Measurements from ENCODE around the gene SNX30. TPM values are rescaled to one million over a fixed set of nuclear protein-coding genes. Genes with fewer than 3 reads are reported as not detected.

The SNX30 gene
- total RNA-seq, 2 experiments from 2014 or later, result 3.4 to 3.7 TPM

GRCh38 chr9:112774006-112774996, 23.7 kb downstream of the SNX30 start:
- ChIA-PET CTCF (interaction anchor here (1.8 kb wide), 1 partner anchor 57 kb away, joined by 6 read pairs; the partner anchor contains the start of gene INIP), POLR2A (no interaction called here)

- ChIA-PET POLR2A (no interaction called here), CTCF (no interaction called here)
These were observed 27.4 kb downstream of the SNX30 start for GRCh38 chr9:112777914-112778313.

DNA sequence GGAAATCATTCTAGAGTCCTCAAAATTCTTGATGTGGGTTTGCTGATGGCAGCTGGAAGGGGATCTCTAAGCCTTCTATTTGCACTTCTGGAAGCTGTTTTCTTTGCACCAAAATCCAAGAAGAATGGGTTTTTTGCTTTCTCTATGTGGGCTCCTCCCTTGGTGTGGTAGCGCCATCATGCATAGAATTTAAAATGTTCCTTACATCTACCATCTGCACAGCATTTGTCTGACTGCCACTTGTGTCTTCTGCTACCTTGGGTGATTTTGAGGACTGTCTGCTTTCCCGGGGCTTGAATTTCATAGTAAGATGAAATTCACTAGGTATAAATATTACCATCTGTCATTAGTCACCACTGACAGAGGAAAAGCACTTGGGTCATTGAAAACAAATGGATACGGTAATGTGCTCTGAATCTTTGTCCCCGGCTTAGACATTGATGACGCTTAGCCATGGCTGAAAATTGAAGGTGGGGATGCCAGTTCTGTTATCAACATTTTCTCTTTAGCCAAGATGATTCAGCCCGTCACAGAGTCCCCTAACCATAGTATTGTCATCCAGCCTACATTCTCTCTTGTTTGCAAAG, 30.0 kb downstream of the SNX30 start:
- ChIA-PET POLR2A (no interaction called here), CTCF (no interaction called here)

- ChIA-PET POLR2A (no interaction called here), CTCF (no interaction called here)
These were observed 31.7 kb downstream of the SNX30 start for GRCh38 chr9:112782218-112782617.

DNA sequence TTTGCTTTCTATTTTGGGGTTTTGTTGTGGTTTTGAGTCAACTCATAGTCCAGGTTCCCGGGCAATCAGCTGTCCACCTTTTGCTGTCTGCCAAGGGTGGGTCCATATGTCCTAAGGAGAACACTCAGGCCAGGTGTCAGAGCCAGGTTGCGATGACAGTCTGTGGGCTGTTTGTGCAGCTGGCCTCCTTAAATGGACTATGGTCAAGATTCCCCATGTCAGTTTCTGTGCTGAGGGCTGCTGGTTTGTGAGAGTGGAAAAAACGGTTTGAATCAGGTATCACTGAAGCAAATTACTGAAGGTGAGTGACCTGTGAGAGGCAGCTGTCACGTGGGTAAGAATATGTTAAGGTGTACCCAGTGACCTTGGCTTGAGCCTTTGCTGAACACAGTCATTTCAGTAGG, 33.0 kb downstream of the SNX30 start:
- ChIA-PET POLR2A (no interaction called here), CTCF (no interaction called here)

GRCh38 chr9:112784020-112784785, 33.6 kb downstream of the SNX30 start:
- CTCF ChIA-PET, result no interaction called here
- POLR2A ChIA-PET, result no interaction called here

DNA sequence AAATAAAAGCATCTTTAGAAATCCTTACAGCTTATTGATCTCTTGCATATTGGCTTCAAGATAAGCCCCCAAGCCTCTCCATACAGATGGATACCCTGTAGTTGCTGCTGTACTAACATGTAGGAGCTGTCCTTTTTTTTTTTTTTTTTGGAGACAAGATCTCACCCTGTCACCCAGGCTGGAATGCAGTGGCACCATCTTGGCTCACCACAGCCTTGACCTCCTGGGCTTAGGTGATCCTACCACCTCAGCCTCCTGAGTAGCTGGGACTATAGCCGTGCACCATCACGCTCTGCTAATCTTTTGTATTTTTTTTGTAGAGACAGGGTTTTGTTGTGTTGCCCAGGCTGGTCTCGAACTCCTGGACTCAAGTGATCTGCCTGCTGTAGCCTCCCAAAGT, 35.4 kb downstream of the SNX30 start:
- ChIA-PET POLR2A (no interaction called here), CTCF (no interaction called here)

GRCh38 chr9:112786829-112787520, 36.4 kb downstream of the SNX30 start:
- CTCF ChIA-PET, result no interaction called here
- POLR2A ChIA-PET, result no interaction called here

- CTCF ChIA-PET, result no interaction called here
- POLR2A ChIA-PET, result no interaction called here
These were observed 37.4 kb downstream of the SNX30 start for GRCh38 chr9:112787978-112788377.

DNA sequence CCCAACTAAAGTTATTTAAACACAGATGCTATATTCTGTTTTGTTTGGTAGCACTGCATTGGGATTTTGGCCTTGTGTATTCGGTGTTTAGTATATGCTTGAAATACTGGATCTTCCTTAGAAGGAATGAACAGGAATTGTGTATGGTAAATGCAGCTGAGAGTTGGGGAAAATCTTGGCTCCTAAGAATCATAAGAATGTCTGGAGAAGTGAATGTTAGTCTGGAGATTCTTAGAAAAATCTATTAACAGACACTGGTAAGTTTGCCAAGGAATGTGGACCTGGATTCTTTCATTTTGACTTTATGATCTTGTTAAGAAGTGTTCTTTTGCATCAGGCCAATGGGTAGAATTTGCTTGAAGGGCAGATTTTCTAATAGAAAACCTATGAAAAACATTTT, 38.9 kb downstream of the SNX30 start:
- ChIA-PET POLR2A (no interaction called here), CTCF (interaction anchor here (1.1 kb wide), 1 partner anchor 71 kb away, joined by 3 read pairs; no protein-coding TSS in a partner anchor)

DNA sequence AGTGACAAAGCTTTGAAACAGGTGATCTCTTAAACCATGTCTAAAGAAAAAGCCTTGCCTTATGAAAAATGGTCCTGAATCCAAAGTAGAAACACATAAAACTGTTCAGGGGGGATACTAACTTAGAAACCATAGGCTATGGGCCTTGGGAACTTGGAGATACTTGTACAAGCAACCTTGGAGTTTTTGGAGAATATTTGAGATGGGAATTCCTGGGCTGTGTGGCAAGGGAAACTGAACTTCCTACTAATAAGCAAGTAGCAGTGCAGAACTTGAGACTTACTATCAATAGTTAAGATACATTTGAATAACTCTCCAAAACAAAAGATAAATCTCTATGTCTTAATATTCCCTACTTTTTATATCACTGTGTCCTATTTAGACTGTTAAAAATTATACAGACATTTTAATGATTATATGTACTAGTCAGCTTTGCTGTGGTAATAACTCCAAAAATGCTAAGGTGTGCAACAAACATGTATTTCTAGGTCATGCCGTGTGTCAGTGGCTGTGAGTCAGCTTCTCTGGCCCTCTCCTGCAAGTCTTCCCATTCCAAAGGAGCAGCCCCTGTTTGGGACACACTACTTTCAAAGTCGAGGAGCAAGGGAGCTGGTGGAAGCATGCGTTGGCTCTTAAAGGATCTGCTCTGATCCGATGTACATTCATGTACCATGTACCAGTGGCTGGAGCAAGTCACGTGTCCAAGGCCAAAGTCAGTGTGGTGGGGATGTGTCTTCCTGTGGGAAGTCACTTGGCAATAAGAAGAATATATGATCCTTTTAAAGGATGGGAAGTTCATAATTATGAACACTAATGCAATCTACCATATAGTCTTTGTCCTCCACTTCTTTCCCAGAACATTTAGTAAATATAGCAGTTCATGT, 39.6 kb downstream of the SNX30 start:
- ChIA-PET CTCF (interaction anchor here (1.1 kb wide), 1 partner anchor 71 kb away, joined by 3 read pairs; no protein-coding TSS in a partner anchor), POLR2A (no interaction called here)

DNA sequence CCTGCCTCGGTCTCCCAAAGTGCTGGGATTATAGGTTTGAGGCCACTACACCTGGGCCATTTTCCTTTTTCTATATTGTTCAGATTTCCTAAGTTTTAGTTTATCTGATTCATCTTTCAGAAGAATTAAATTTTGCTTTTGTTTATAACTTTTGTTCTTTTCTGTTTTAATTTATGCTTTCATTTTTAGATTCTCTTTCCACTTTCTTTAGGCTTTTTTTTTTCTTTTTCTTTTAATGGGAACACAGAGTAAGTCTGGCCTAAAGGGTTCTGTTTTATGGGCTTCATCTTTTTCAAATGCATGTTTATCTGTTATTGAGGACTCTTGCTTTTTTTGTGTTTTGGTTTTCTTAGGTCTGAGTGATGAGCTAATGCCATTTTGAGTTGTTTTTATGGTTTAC, 42.1 kb downstream of the SNX30 start:
- POLR2A ChIA-PET, result interaction anchor here (0.7 kb wide), 1 partner anchor 413 kb away, joined by 4 read pairs; no protein-coding TSS in a partner anchor

GRCh38 chr9:112793213-112793810, 42.8 kb downstream of the SNX30 start:
- ChIA-PET POLR2A (interaction anchor here (0.7 kb wide), 1 partner anchor 414 kb away, joined by 4 read pairs; no protein-coding TSS in a partner anchor), CTCF (interaction anchor here (0.6 to 1.5 kb wide), 9 partner anchors 20 to 1495 kb away, joined by 3 to 7 read pairs (median 4); partner anchors contain the start of gene INIP)

More for the DNA sequence above, 42.1 kb downstream of the SNX30 start:
- CTCF ChIA-PET, result interaction anchor here (0.6 to 1.5 kb wide), 6 partner anchors 20 to 342 kb away, joined by 3 to 7 read pairs (median 4); partner anchors contain the start of gene INIP

DNA sequence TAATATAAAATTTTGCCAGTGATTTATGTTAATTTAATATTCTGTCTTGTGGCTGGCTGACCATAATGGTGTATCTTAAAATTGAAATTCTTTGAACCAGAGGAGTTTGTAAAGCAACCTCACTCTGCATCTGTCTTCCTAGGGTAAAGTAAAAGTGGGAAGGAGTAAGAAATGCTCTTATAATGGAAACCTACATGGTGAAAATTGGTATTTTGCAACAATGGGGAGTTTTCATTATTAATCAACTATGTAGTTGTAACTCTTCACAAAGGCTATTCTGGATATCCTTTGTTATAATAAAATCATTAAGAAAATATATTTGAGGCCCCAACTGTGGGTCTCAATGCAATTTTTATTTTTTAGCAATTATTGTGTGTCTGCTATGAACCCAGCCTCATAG, 44.2 kb downstream of the SNX30 start:
- ChIA-PET POLR2A (no interaction called here), CTCF (no interaction called here)

GRCh38 chr9:112795921-112796320, 45.4 kb downstream of the SNX30 start:
- ChIA-PET POLR2A (no interaction called here), CTCF (no interaction called here)

DNA sequence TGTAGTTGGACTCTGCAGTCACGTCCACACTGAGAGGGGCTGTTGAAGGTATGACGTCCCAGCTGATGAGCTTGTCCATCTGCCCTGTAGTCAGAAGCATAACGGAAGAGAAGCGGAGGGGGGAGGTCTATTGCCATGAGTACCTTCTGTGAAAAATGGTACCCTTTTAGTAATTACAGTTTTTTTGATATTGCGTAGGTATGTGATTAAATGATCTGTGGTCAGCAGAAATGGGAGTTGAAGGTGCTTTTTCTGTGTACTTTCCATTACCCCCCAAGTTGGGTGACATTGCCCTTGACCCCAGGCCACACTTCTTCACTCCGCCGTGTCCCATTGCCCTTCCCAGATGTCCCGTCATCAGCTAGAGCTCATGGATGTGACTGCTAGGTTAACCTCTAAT, 45.9 kb downstream of the SNX30 start:
- CTCF ChIA-PET, result no interaction called here
- POLR2A ChIA-PET, result no interaction called here

GRCh38 chr9:112809351-112809848, 58.8 kb downstream of the SNX30 start:
- ChIA-PET POLR2A (no interaction called here), CTCF (interaction anchor here (0.6 kb wide), 1 partner anchor 610 kb away, joined by 4 read pairs; no protein-coding TSS in a partner anchor)

DNA sequence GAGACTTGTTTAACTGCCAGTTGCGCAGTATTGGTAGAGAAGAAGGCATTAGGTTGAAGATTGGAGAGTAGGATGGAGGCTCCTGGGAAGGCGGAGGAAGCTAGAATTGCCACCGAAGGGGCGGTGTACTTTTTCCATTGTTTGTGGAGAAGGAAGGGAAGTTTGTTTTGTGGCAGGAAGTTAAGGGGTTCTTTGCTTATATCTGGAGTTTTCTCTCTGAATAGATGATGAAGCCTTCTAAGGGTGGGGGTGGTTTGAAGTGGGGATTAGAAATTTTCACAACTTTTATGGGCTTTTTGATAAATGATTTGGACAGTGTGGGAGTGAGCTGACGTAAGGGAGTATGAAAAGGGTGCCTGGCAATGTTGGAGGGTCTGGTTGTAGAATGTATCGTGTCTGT, 59.3 kb downstream of the SNX30 start:
- ChIA-PET CTCF (no interaction called here), POLR2A (no interaction called here)
